Measurements from ENCODE around the gene FAM229A.

Gene FAM229A

GRCh38 chr1:32332290-32333079, 29.8 kb downstream of the FAM229A start:
- no peak for DNase-seq (ENCODE audit: low read depth)

DNA sequence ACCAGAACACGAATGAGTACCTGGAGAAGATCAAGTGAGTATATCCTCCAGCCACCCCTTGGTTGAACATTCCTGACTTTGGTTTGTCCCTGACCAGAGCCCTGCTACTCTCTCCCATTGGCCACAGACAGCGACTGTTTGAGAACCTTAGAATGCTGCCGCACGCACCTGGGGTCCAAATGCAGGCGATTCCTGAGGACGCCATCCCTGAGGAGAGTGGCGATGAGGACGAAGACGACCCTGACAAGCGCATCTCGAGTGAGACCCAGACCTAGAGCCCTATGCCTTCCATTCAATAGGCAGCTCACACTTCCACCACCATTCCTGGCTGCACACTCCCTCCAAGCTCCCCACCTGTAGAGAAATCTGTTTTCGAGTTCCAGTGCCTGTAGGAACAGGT, 30.7 kb downstream of the FAM229A start:
- H3K4me3 ChIP-seq (ENCODE audit: control insufficient read depth, low read depth, low read length), result no peak overlapping the region
- TF ChIP-seq, protein P1, sequence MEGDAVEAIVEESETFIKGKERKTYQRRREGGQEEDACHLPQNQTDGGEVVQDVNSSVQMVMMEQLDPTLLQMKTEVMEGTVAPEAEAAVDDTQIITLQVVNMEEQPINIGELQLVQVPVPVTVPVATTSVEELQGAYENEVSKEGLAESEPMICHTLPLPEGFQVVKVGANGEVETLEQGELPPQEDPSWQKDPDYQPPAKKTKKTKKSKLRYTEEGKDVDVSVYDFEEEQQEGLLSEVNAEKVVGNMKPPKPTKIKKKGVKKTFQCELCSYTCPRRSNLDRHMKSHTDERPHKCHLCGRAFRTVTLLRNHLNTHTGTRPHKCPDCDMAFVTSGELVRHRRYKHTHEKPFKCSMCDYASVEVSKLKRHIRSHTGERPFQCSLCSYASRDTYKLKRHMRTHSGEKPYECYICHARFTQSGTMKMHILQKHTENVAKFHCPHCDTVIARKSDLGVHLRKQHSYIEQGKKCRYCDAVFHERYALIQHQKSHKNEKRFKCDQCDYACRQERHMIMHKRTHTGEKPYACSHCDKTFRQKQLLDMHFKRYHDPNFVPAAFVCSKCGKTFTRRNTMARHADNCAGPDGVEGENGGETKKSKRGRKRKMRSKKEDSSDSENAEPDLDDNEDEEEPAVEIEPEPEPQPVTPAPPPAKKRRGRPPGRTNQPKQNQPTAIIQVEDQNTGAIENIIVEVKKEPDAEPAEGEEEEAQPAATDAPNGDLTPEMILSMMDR (IDR thresholded peaks at IDR 0.05; ENCODE audit: control insufficient read depth, insufficient read depth, low read depth, low read length, missing control alignments), result no peak
- no peak for DNase-seq (ENCODE audit: low read depth)

More at GRCh38 chr1:32332290-32333079, 29.8 kb downstream of the FAM229A start:
- no peak overlapping the region for H3K4me3 ChIP-seq (ENCODE audit: control insufficient read depth, low read depth, low read length)
- TF ChIP-seq, protein P1 (IDR thresholded peaks at IDR 0.05; ENCODE audit: control insufficient read depth, insufficient read depth, low read depth, low read length, missing control alignments), result no peak

DNA sequence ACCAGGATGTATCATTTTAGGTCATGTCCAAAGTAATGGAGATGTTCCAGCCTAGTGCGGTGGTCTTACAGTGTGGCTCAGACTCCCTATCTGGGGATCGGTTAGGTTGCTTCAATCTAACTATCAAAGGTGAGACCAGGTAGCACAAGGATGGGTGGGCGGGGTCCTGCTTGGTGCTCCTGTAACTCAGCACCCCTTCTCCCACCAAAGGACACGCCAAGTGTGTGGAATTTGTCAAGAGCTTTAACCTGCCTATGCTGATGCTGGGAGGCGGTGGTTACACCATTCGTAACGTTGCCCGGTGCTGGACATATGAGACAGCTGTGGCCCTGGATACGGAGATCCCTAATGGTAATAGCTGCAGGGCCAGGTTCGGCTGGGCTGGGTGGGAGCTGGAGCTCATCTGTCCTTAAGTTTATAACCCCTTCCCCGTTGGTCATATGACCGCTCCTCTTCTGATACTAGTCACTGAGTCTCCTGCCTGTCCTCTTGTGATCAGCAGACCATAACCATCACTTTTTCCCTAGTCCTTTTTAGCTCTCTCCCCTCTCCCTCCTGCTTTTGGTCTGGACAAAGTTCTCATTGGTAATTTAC, 31.6 kb downstream of the FAM229A start:
- no peak for DNase-seq (ENCODE audit: low read depth)

GRCh38 chr1:32329931-32330466, 32.3 kb downstream of the FAM229A start:
- TF ChIP-seq, protein P1 (IDR thresholded peaks at IDR 0.05; ENCODE audit: control insufficient read depth, insufficient read depth, low read depth, low read length, missing control alignments), result no peak
- DNase-seq (ENCODE audit: low read depth), result no peak
- no peak overlapping the region for H3K4me3 ChIP-seq (ENCODE audit: control insufficient read depth, low read depth, low read length)

More for the DNA sequence above, 31.6 kb downstream of the FAM229A start:
- TF ChIP-seq, protein P1 (IDR thresholded peaks at IDR 0.05; ENCODE audit: control insufficient read depth, insufficient read depth, low read depth, low read length, missing control alignments), result no peak
- H3K4me3 ChIP-seq (ENCODE audit: control insufficient read depth, low read depth, low read length), result no peak overlapping the region

- TF ChIP-seq, protein P1 (IDR thresholded peaks at IDR 0.05; ENCODE audit: control insufficient read depth, insufficient read depth, low read depth, low read length, missing control alignments), result no peak
- no peak for DNase-seq (ENCODE audit: low read depth)
- H3K4me3 ChIP-seq (ENCODE audit: control insufficient read depth, low read depth, low read length), result no peak overlapping the region
These were observed 35.1 kb downstream of the FAM229A start for GRCh38 chr1:32327204-32327603.

DNA sequence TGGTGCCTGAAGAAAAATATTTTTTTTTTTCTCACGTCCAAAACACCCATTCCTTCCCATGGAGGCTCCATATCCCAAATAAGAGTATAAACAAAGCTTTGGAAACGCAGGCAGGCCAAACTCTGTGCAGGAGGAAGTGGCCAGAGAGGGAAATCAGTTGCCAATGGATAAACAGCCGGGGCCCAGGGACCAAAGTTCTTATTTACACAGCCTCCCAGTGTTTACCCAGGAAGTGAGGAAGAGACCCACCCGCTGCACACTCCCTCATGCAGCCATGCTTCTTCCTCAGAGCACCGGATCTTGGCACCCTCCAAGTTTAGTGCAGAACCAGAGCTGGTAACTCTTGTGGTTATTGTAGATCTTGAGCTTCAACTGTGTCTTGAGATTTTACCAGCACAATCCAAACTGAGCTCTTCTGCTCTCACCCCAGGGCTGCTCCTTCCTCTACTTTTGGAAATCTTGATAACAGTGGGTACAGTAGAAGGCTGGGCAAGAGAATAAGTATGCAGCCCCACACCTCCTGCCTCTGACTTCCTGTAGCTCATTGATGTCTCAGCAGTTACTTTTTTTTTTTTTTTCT, 40.5 kb downstream of the FAM229A start:
- TF ChIP-seq, protein P1 (IDR thresholded peaks at IDR 0.05; ENCODE audit: control insufficient read depth, insufficient read depth, low read depth, low read length, missing control alignments), result no peak
- no peak overlapping the region for H3K4me3 ChIP-seq (ENCODE audit: control insufficient read depth, low read depth, low read length)
- DNase-seq (ENCODE audit: low read depth), result no peak
